Right atrium auricular region (tissue), 2 donors: ENCODE results near the gene SORL1. TPM values are rescaled to one million over a fixed set of nuclear protein-coding genes. Genes with fewer than 3 reads are reported as not detected.
"Not testable (repeated sequence)": the region's sequence is repeated elsewhere in the genome, so short reads cannot be mapped to it uniquely, and the experiment has no call there.

Experiments
- DNase-seq: peaks from one replicate; pipeline ENCODE4 v3.0.0-alpha.2; 2019; ENCODE audit warnings: low spot score
- H3K27ac ChIP-seq, 2 donors: fragments of 200-600 bp; sonication (generic); 1 replicate in 1 of 2; 2 replicates in 1 of 2; pipeline ENCODE4 v1.5.1; 2016 to 2019
- H3K27me3 ChIP-seq, 2 donors: fragments of 200-600 bp; sonication (generic); one replicate each; pipeline versions ENCODE4 v1.5.1 to v1.6.0; 2017 to 2019
- H3K36me3 ChIP-seq: fragments of 200-600 bp; sonication (generic); one replicate; pipeline ENCODE4 v1.5.1; 2016
- H3K4me1 ChIP-seq, 2 donors: fragments of 200-600 bp; sonication (generic); one replicate each; pipeline versions ENCODE4 v1.5.1 to v1.6.0; 2017 to 2019
- H3K4me3 ChIP-seq, 2 donors: fragments of 200-600 bp; sonication (generic); 1 replicate in 1 of 2; 2 replicates in 1 of 2; pipeline ENCODE4 v1.5.1; 2017 to 2019; ENCODE audit warnings: mild to moderate bottlenecking in 1 of 2, moderate library complexity in 1 of 2
- H3K9me3 ChIP-seq, 2 donors: fragments of 200-600 bp; sonication (generic); one replicate each; pipeline ENCODE4 v1.5.1; 2019
- CTCF ChIP-seq, 2 donors: fragments of 200-600 bp; sonication (generic); IDR thresholded peaks; one replicate each; pipeline ENCODE4 v1.5.1; 2019; ENCODE audit warnings: antibody characterized with exemption in 2 of 2
- total RNA-seq, 2 donors: library from RNA; depleted of rRNA; stranded (reverse); fragments of >200 nt; gene quantifications; one replicate each; pipeline ENCODE4 v1.1.0, GENCODE V29; 2016

The SORL1 gene
- total RNA-seq, 2 donors from 2014 or later: 6.4 to 7.5 TPM

DNA sequence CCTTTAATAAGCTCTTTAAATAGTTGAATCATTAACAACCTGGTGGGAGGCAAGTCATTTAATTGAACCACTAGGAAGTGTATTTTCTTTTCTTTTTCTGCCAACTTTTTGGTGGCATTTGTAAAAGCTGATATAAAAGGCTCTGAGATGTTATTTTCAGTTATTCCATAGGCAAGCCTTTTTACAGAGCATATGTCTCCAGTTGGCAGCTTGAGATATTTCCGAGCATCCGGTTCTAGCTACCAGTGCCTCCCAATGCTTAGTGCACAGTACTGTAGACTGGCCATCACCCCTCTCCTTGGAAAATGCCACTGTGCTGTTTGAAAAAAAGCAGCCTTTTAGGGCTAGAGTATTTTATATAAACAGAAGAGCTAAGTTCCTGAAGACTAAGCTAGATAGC, 179.3 kb downstream of the SORL1 start:
- no peaks in the 10 kb centered on the region for H3K27me3 ChIP-seq
- H3K27ac ChIP-seq: no peak overlapping the region
- H3K4me3 ChIP-seq: no peak overlapping the region
- no peaks in the 10 kb centered on the region for H3K4me1 ChIP-seq
- DNase-seq: no peak
- no peaks in the 10 kb centered on the region for H3K36me3 ChIP-seq
- H3K9me3 ChIP-seq: no peaks in the 10 kb centered on the region
- TF ChIP-seq CTCF (IDR thresholded peaks at IDR 0.05): no peak

GRCh38 chr11:121634273-121634672, 182.2 kb downstream of the SORL1 start:
- Histone ChIP-seq H3K27ac (no peak overlapping the region), H3K4me3 (no peak overlapping the region), H3K9me3 (no peaks in the 10 kb centered on the region), H3K27me3 (no peaks in the 10 kb centered on the region), H3K4me1 (no peaks in the 10 kb centered on the region), H3K36me3 (no peaks in the 10 kb centered on the region)
- TF ChIP-seq CTCF (IDR thresholded peaks at IDR 0.05): no peak
- no peak for DNase-seq

- Histone ChIP-seq H3K27me3 (no peaks in the 10 kb centered on the region), H3K36me3 (no peaks in the 10 kb centered on the region), H3K4me3 (no peak overlapping the region), H3K27ac (no peak overlapping the region), H3K4me1 (no peaks in the 10 kb centered on the region), H3K9me3 (no peaks in the 10 kb centered on the region)
- TF ChIP-seq CTCF (IDR thresholded peaks at IDR 0.05): no peak
- no peak for DNase-seq
Measured at GRCh38 chr11:121634889-121635288, 182.8 kb downstream of the SORL1 start.

DNA sequence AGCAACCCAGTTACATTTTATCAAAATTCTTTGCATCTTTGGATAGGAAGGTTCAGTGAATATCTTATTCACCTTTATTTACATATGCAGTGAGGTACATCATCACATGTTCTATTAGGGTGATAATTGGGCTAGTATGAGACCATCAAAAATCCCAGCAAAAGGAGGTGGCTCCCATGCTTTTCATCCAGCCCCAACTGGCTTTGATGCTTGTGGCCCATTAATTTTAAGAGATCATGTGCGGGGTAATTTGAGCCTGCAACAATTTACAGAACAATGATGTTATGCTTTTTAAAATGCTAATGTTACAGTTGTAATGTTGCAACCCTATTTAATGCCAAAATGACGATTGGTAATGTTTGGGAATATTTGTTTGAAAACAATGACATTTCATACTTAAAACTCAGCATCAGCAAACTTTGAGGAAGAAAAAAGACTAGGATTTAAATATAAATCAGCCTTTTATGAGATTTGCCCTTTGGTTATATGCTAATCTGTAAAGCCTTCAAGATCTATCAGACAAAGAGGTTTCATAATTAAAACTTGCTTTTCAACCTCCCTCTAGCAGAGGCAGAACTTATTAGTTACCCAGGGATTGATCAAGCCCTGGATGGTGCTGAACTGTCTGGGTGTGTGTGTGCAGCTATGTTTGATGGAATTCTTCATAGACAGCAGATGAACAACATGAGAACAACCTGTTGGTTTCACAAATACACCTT, 184.1 kb downstream of the SORL1 start:
- no peaks in the 10 kb centered on the region for H3K27me3 ChIP-seq
- no peak overlapping the region for H3K27ac ChIP-seq
- DNase-seq: no peak
- H3K4me3 ChIP-seq: no peak overlapping the region
- no peak for TF ChIP-seq CTCF (IDR thresholded peaks at IDR 0.05)
- H3K9me3 ChIP-seq: no peaks in the 10 kb centered on the region
- no peaks in the 10 kb centered on the region for H3K4me1 ChIP-seq
- H3K36me3 ChIP-seq: no peaks in the 10 kb centered on the region

DNA sequence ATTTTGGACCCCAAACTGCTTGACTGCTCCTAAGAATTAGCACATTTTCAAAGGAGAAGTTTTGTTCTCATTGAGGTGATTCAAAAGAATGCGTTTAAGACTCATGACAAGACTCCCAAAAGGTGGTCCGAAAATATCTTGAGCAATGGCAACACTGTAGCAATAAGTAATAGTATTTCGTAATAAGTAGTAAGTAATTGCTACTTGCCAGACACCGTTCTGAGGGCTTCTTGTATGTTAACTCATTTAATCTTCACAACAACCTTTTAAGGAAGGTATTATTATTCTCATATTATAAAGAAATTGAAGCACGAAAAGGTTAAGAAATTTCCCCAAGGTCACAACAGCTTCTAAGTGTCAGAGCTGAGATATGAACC, 184.7 kb downstream of the SORL1 start:
- no peaks in the 10 kb centered on the region for H3K36me3 ChIP-seq
- H3K4me1 ChIP-seq: no peaks in the 10 kb centered on the region
- no peak overlapping the region for H3K27ac ChIP-seq
- DNase-seq: no peak
- H3K27me3 ChIP-seq: no peaks in the 10 kb centered on the region
- no peak overlapping the region for H3K4me3 ChIP-seq
- no peaks in the 10 kb centered on the region for H3K9me3 ChIP-seq
- TF ChIP-seq CTCF (IDR thresholded peaks at IDR 0.05): no peak

DNA sequence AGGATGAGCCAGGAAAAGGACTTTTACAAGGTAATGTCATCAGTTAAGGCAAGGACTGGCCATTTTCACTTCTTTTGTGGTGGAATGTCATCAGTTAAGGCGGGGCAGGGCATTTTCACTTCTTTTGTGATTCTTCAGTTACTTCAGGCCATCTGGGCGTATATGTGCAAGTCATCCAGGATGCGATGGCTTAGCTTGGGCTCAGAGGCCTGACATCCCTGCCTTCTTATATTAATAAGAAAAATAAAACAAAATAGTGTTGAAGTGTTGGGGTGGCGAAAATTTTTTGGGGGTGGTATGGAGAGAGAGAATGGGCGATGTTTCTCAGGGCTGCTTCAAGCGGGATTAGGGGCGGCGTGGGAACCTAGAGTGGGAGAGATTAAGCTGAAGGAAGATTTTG, 185.5 kb downstream of the SORL1 start:
- H3K27me3 ChIP-seq, DNase-seq, H3K4me3 ChIP-seq, H3K27ac ChIP-seq, H3K4me1 ChIP-seq, H3K9me3 ChIP-seq, H3K36me3 ChIP-seq: not testable (repeated sequence)
